HepG2 (cell line): Measurements from ENCODE around the gene IRX4. TPM values are rescaled to one million over a fixed set of nuclear protein-coding genes. Genes with fewer than 3 reads are reported as not detected.

ENCODE experiments used
- ATAC-seq: fragments of 200-7000 bp; cut with Tn5 transposase; 3 replicates; pipeline ENCODE4 v1.9.1; 2020; ENCODE audit warnings: mild to moderate bottlenecking, moderate library complexity
- BruUV-seq: library from RNA; stranded (reverse); fragments of 400-500 nt; replicated peaks from 2 replicates; lab custom pipeline; 2021; lab: Mats Ljungman, UMichigan
- CTCF ChIA-PET: fragments of 300-600 bp; formaldehyde crosslinking; extraction: SDS; loops from one replicate; lab custom pipeline; 2021; ENCODE audit warnings: low total read pairs, inconsistent platforms, low intra/inter-chr PET ratio; lab: Yijun Ruan, JAX
- POLR2A ChIA-PET: fragments of 350-600 bp; sonication (Branson Sonifier 250); formaldehyde crosslinking; loops from one replicate; lab custom pipeline; 2020; ENCODE audit warnings: antibody characterized with exemption, inconsistent platforms; lab: Yijun Ruan, JAX
- DNase-seq: peaks from one replicate; pipeline ENCODE4 v3.0.0-alpha.2; 2015; ENCODE audit warnings: low spot score
- FAIRE-seq: peaks from 3 replicates; lab custom pipeline; 2011; peaks lifted over from hg19 to GRCh38; lab: Jason Lieb, UNC
- H2AFZ ChIP-seq: one replicate; pipeline ENCODE4 v1.6.1; 2011; ENCODE audit warnings: low read length, inconsistent platforms
- H3K27ac ChIP-seq: fragments of 300-600 bp; 3 replicates; pipeline ENCODE4 v1.8.0; 2011; ENCODE audit warnings: mixed run types, mild to moderate bottlenecking, mixed read lengths, low read length, inconsistent platforms; ENCODE audit not compliant: insufficient read depth; ENCODE audit errors: extremely low read length
- H3K27me3 ChIP-seq, 2 experiments: fragments of 200-600 bp in 1 of 2; 2 replicates in 1 of 2; 3 replicates in 1 of 2; pipeline versions ENCODE4 v1.6.0 to v1.8.0; 2011; ENCODE audit warnings: low read length in 2 of 2, mild to moderate bottlenecking in 2 of 2, moderate library complexity in 2 of 2, inconsistent platforms in 1 of 2; ENCODE audit not compliant: insufficient read depth in 2 of 2, control insufficient read depth in 1 of 2
- H3K36me3 ChIP-seq, 2 experiments: fragments of 200-600 bp in 1 of 2; replicated peaks in 1 of 2; 2 replicates in 1 of 2; 3 replicates in 1 of 2; pipeline versions ENCODE4 v1.5.1 to v1.8.0; 2011; ENCODE audit warnings: low read length in 2 of 2, inconsistent platforms in 1 of 2; ENCODE audit not compliant: insufficient read depth in 2 of 2, control insufficient read depth in 1 of 2
- H3K4me1 ChIP-seq: 2 replicates; pipeline ENCODE4 v1.5.1; 2012; ENCODE audit warnings: low read length, inconsistent platforms; ENCODE audit not compliant: insufficient read depth
- H3K4me2 ChIP-seq: 2 replicates; pipeline ENCODE4 v1.6.0; 2011; ENCODE audit warnings: low read depth, low read length, inconsistent platforms
- H3K4me3 ChIP-seq, 3 experiments: fragments of 200-600 bp in 1 of 3; sonication (generic), shearing (Covaris generic) in 1 of 3; replicated peaks in 1 of 3; 2 replicates each; pipeline ENCODE4 v1.5.1; 2011 to 2016; ENCODE audit warnings: low read length in 3 of 3, inconsistent platforms in 2 of 3, low read depth in 2 of 3, mild to moderate bottlenecking in 2 of 3, control low read depth in 1 of 3, mixed read lengths in 1 of 3; ENCODE audit not compliant: insufficient read depth in 1 of 3
- H3K79me2 ChIP-seq: one replicate; pipeline ENCODE4 v1.6.1; 2011; ENCODE audit warnings: low read length, inconsistent platforms; ENCODE audit not compliant: insufficient read depth
- H3K9ac ChIP-seq: 2 replicates; pipeline ENCODE4 v1.6.0; 2011; ENCODE audit warnings: mild to moderate bottlenecking, low read depth, low read length, inconsistent platforms; ENCODE audit not compliant: insufficient read depth
- H3K9me3 ChIP-seq: 2 replicates; pipeline ENCODE4 v1.5.1; 2012; ENCODE audit warnings: mild to moderate bottlenecking, low read length
- H4K20me1 ChIP-seq: 2 replicates; pipeline ENCODE4 v1.6.0; 2011; ENCODE audit warnings: inconsistent platforms, mild to moderate bottlenecking, low read length, moderate library complexity; ENCODE audit not compliant: insufficient read depth
- LBX2 ChIP-seq: sonication (generic); formaldehyde crosslinking; IDR thresholded peaks from 2 replicates; pipeline ENCODE4 v1.5.0; 2020; ENCODE audit warnings: missing genetic modification reagents, mild to moderate bottlenecking, borderline replicate concordance
- PHF21A ChIP-seq: sonication (generic); formaldehyde crosslinking; IDR thresholded peaks from 2 replicates; pipeline ENCODE4 v1.5.0; 2020; ENCODE audit warnings: mild to moderate bottlenecking, missing genetic modification reagents
- SIX4 ChIP-seq: sonication (generic); formaldehyde crosslinking; IDR thresholded peaks from 2 replicates; pipeline ENCODE4 v1.4.0; 2020; ENCODE audit warnings: missing genetic modification reagents
- ZBTB38 ChIP-seq: sonication (generic); formaldehyde crosslinking; IDR thresholded peaks from 2 replicates; pipeline ENCODE4 v1.5.1; 2020; ENCODE audit warnings: mild to moderate bottlenecking, missing genetic modification reagents
- ZFP36L1 ChIP-seq: sonication (generic); formaldehyde crosslinking; IDR thresholded peaks from 2 replicates; pipeline ENCODE4 v1.8.0; 2022; ENCODE audit warnings: mild to moderate bottlenecking, missing genetic modification reagents, moderate library complexity
- ZNF136 ChIP-seq: sonication (generic); formaldehyde crosslinking; IDR thresholded peaks from 2 replicates; pipeline ENCODE4 v1.8.1; 2022; ENCODE audit warnings: low read depth, mild to moderate bottlenecking, moderate library complexity, missing genetic modification reagents
- ZNF296 ChIP-seq: sonication (generic); formaldehyde crosslinking; conservative IDR thresholded peaks from 2 replicates; pipeline ENCODE4 v1.5.0; 2020; ENCODE audit warnings: mild to moderate bottlenecking, missing genetic modification reagents
- ZNF510 ChIP-seq: sonication (generic); formaldehyde crosslinking; IDR thresholded peaks from 2 replicates; pipeline ENCODE4 v1.4.0; 2020; ENCODE audit warnings: low read depth, mild to moderate bottlenecking, missing genetic modification reagents
- ZNF646 ChIP-seq: sonication (generic); formaldehyde crosslinking; IDR thresholded peaks from 2 replicates; pipeline ENCODE4 v1.9.0; 2021; ENCODE audit warnings: mild to moderate bottlenecking, missing genetic modification reagents
- ZSCAN9 ChIP-seq: IDR thresholded peaks from 2 replicates; pipeline ENCODE4 v1.6.1; 2016; ENCODE audit warnings: borderline replicate concordance
- WGBS: methylation state at CpG from one replicate; pipeline ENCODE4 v1.1.6; 2017; ENCODE audit warnings: low lambda C conversion rate; 5-methylcytosine and 5-hydroxymethylcytosine counted together
- in situ Hi-C: cut with HindIII; loops from 2 replicates; pipeline ENCODE4 v1.10.0; 2017; ENCODE audit warnings: low pct_unique_long_range_greater_than_20kb; ENCODE audit not compliant: extremely low pct_ligation_motif_present
- intact Hi-C: fragments of 100-400 bp; cut with micrococcal nuclease; formaldehyde crosslinking; loops from one replicate; pipeline ENCODE4 v1.10.0; 2022; ENCODE audit not compliant: unreplicated experiment
- polyA plus RNA-seq, 8 experiments: library from polyadenylated mRNA; depleted of rRNA in 3 of 8; stranded (reverse) in 7 of 8; unstranded in 1 of 8; fragments of >200 nt; fragmentation: Illumina TruSeq in 4 of 8; extraction: Trizol in 4 of 8; gene quantifications; 2 replicates each; pipeline versions ENCODE4 v1.2.1 to v1.2.3, GENCODE V29; 2011 to 2016; ENCODE audit warnings: low read depth in 4 of 8, missing spikeins in 1 of 8, mixed read lengths in 1 of 8; ENCODE audit not compliant: insufficient read depth in 1 of 8
- total RNA-seq, 5 experiments: library from RNA; depleted of rRNA; stranded (reverse); fragments of >200 nt; fragmentation: Illumina TruSeq; extraction: Trizol; gene quantifications; 2 replicates each; pipeline ENCODE4 v1.2.3, GENCODE V29; 2016; ENCODE audit warnings: low read depth in 1 of 5

Gene IRX4
- total and polyA plus RNA-seq, 2 of the 13 experiments (the other 11 are each of a cell fraction or from before 2014, with no cell fraction given): not detected

GRCh38 chr5:1931604-1932231, 49.0 kb upstream of the IRX4 start:
- TF ChIP-seq SIX4 (CRISPR knock-in tag) (no peak), ZBTB38 (CRISPR knock-in tag) (no peak)
- TF ChIP-seq, all 625 proteins: peak for 0
- Histone ChIP-seq H2AFZ (no peak overlapping the region), H3K36me3 (no peaks in the 10 kb centered on the region), H4K20me1 (no peaks in the 10 kb centered on the region), H3K9ac (no peak overlapping the region), H3K79me2 (no peaks in the 10 kb centered on the region), H3K27me3 (peaks cover 3 to 44% of the 10 kb centered on the region in 2 experiments; a peak in 4 of 5 replicates), H3K9me3 (peaks cover 8% of the 10 kb centered on the region; the same call in 1 of the 2 replicates), H3K4me3 (no peak overlapping the region), H3K4me1 (no peaks in the 10 kb centered on the region), H3K4me2 (no peak overlapping the region), H3K27ac (no peak overlapping the region)
- POLR2A ChIA-PET: no interaction called here
- WGBS: 49% methylated on average over 8 of the region's 27 CpGs
- in situ Hi-C loops: no loop called here
- CTCF ChIA-PET: no interaction called here
- DNase-seq (no peak), FAIRE-seq (no peak), ATAC-seq (peak; percentile 35)
- intact Hi-C loops: no loop called here
- BruUV-seq: no TSS peak

- FAIRE-seq (no peak), ATAC-seq (peak; percentile 72), DNase-seq (no peak)
- H3K9ac ChIP-seq: no peak overlapping the region
- H2AFZ ChIP-seq: no peak overlapping the region
- POLR2A ChIA-PET: no interaction called here
- H3K27me3 ChIP-seq: peaks cover 3 to 45% of the 10 kb centered on the region in 2 experiments
- no TSS peak for BruUV-seq
- no peaks in the 10 kb centered on the region for H3K79me2 ChIP-seq
- no peaks in the 10 kb centered on the region for H4K20me1 ChIP-seq
- peaks cover 8% of the 10 kb centered on the region; the same call in 1 of the 2 replicates for H3K9me3 ChIP-seq
- intact Hi-C loops (no loop called here), in situ Hi-C loops (no loop called here)
- H3K4me3 ChIP-seq: no peak overlapping the region
- CTCF ChIA-PET: no interaction called here
- H3K36me3 ChIP-seq: no peaks in the 10 kb centered on the region
- WGBS: 29% methylated on average over 14 of the region's 66 CpGs
- no peak overlapping the region for H3K4me2 ChIP-seq
- H3K4me1 ChIP-seq: no peaks in the 10 kb centered on the region
- no peak overlapping the region for H3K27ac ChIP-seq
- TF ChIP-seq ZFP36L1 (CRISPR knock-in tag) (no peak), ZNF296 (CRISPR knock-in tag) (no peak), ZSCAN9 (CRISPR knock-in tag) (no peak), LBX2 (CRISPR knock-in tag) (no peak), ZNF646 (no peak), ZNF510 (CRISPR knock-in tag) (no peak), ZNF136 (CRISPR knock-in tag) (no peak), PHF21A (CRISPR knock-in tag) (no peak)
Observed at GRCh38 chr5:1930880-1931603, 48.3 kb upstream of the IRX4 start.
